ENCODE measurements around the gene HLA-DQB2.
"Not testable (repeated sequence)": the region's sequence is repeated elsewhere in the genome, so short reads cannot be mapped to it uniquely, and the experiment has no call there.

HLA-DQB2 gene

DNA sequence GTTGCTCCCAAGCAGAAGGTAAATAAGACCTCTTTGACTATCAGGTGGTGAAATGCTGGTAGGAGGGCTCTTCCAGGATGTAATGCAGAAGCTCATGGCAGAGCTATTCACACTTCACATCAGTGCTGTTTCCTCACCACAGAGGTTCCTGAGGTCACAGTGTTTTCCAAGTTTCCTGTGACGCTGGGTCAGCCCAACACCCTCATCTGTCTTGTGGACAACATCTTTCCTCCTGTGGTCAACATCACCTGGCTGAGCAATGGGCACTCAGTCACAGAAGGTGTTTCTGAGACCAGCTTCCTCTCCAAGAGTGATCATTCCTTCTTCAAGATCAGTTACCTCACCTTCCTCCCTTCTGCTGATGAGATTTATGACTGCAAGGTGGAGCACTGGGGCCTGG, 17.7 kb downstream of the HLA-DQB2 start:
- DNase-seq (ENCODE audit: low read depth), result not testable (repeated sequence)

DNA sequence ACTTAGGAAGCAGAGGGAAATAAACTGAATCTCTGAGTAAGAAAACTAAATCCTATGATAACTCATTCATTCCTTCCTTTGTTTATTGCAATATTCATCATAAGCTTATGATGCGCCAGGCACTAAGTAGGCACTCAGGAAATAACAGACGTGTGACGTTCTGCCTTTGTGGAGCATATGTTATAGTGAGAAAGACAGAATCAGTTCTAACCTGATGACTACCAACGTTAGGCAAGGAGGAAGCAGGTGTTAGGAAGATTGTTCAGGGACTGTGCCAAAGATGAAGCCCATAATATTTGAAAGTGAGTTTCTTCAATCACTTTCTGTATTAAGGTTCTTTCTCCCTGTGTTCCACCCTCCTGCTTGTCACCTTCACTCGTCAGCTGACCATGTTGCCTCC, 18.6 kb downstream of the HLA-DQB2 start:
- DNase-seq (ENCODE audit: low read depth), result no peak

DNA sequence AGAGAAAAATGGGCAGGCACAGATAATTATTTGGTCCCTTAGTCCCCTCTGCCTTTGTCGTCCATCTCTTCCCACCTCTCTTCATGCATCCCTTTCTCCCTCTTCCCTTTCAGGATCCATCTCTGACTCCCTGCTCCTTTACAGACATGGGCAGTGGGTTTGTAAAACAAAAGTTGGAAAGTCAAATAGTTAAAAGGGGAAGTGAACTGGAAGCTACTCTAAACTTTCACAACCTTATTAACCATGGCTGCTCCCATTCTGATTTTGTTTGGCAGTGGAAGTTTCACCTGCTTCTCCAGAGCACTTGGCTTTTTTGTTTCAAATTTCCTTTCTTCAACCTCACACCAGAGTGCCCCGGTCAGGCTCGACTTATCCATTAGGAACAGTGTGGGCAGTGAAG, 21.0 kb downstream of the HLA-DQB2 start:
- no peak for DNase-seq (ENCODE audit: low read depth)

DNA sequence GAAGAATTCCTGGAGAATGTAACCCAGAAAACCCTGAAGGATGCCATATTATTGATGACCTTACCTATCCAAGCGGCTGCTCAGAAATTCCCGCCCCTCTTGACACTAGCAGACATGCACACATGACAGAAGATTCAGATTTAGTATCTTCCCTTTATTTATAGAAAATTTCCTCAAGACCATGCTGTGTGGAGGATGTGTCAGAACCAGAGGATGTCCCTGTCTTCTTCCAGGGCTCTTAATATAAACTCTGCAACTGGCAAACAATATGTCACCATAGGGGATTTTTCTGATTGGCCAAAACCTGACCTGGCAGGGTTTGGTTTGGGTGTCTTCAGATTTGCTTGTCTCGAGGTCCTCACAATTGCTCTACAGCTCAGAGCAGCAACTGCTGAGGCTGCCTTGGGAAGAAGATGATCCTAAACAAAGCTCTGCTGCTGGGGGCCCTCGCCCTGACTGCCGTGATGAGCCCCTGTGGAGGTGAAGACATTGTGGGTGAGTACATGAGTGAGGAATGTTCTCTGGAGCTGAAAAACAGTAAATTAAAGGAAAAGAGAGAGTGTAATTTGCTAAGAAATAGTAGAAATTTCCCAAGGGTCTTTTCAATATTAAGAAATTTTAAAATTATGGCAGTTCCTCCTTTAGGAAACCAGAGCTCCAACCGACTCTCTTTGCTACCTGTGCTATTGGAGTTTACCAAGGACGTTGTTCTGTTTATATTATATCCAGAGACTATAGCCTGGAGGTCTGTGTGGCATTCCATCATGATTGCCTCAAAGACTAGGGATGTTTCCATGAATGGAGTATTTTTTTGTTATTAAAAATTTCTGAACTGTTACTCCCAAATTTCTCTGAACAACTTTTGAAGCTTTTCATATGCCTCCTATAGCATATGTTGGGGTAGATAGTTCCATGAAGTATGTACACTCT, 22.0 kb downstream of the HLA-DQB2 start, which contains the start of gene HLA-DQA2:
TSS of gene HLA-DQA2 (plus strand) at position 361 of the 930 bp plus-strand sequence. CDS start at position 414, 53 bp downstream.
- DNase-seq (ENCODE audit: low read depth), result no peak

DNA sequence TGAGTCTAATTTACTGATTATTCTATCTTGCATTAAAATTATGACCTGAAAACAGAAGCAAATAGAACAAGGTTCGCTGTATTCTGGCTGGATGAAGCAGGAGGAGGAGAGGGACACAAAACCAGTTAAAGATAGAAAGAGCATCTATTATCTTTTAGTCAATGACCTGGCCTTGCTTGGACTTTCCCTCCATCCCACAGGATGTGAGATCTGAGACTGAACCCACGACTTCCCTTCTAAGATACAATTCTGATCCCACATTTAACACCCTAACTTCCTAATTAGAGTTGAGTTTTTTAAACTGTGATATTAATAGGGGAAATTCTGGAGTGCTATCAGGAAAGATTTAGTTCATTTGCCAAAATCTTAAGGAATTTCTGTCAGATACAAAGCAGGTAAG, 25.2 kb downstream of the HLA-DQB2 start:
- no peak for DNase-seq (ENCODE audit: low read depth)

DNA sequence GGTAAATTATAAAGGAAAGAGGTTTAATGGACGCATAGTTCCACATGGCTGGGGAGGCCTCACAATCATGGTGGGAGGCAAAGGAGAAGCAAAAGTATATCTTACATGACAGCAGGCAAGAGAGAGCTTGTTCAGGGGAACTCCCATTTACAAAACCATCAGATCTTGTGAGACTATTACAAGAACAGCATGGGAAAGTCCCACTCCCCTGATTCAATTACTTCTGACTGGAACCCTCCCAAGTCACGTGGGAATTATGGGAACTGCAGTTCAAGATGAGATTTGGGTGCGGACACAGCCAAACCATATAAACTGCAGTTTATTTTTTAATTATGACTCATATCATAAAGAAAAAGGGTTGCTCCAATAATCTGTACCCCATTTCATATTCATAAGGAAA, 44.5 kb downstream of the HLA-DQB2 start:
- no peak for DNase-seq (ENCODE audit: low read depth)

DNA sequence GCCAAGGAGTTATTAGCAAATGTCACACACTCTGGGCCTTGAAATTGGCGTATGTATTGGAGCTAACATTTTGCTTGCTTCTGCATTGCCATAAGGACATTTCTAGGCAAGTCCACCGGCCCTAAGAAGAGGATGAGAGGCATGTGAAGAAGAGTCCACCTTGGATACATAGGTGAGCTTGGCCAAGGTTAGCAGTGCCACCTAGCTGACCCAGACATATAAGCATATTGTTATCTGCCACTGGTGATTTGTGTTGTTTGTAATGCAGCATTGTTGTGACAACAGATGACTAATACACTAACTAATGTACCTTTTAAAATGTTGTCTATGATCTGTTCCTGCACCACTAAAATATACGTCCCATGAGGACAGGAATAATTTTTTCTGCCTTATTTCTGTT, 46.9 kb downstream of the HLA-DQB2 start:
- DNase-seq (ENCODE audit: low read depth), result no peak

DNA sequence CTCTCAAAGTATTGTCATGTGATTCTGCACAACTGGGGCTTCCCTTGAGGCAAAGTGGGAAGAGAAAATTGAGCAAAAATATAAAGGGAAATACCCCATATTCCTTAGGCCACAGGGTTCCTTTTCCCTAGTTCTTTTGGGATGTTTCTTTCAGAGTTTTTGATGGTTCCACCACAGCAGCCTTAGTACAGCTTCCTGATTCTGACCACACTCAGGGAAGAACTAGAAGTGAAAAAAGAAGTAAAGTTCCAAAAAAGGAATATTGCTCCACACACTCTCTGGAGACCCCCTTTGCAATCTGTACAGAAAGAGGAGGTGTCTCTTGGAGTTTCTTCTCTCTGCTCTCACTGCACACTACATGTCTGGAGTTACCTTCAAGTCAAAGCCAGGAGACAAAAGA, 50.1 kb downstream of the HLA-DQB2 start:
- DNase-seq (ENCODE audit: low read depth), result no peak

DNA sequence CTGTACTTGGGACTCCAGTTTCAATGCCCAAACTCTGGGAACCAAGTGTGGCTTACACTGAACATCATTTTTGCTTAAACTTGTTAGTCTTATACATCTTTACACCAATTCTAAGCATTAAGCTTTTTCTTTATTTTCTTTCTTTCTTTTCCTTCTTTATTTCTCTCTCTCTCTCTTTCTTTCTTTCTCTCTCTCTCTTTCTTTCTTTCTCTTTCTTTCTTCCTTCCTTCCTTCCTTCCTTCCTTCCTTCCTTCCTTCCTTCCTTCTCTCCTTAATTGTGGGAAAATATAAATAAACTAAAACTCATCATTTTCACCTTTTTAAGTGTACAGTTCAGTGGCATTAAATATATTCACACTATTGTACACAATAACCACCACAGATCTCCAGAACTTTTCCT, 53.7 kb downstream of the HLA-DQB2 start:
- DNase-seq (ENCODE audit: low read depth), result no peak

Data from GM04504 (cell line).